ENCODE data around the gene CCL16. TPM values are rescaled to one million over a fixed set of nuclear protein-coding genes. Genes with fewer than 3 reads are reported as not detected.

CCL16 gene
- total RNA-seq, 1 donor = not detected

DNA sequence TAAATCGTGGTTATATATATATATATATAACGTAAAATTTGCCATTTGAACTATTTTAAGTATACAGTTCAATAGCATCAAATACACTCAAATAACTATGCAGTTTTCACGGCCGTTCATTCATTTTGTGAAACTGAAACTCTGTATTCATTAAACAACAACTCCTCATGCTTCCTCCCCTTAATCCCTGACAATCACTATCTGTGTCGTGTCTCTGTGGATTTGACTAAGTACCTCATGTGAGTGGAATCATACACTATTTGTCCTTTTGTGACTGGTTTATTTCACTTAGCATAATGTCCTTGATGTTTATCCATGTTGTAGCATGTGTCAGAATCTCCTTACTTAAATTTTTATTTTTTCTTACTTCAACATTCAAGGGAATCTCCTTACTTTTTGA, 33.6 kb upstream of the CCL16 start:
- no peak overlapping the region for H3K27ac ChIP-seq (ENCODE audit: low read depth, low read length)
- peaks cover 3% of the 10 kb centered on the region for H3K27me3 ChIP-seq (ENCODE audit: insufficient read depth, low read length)

DNA sequence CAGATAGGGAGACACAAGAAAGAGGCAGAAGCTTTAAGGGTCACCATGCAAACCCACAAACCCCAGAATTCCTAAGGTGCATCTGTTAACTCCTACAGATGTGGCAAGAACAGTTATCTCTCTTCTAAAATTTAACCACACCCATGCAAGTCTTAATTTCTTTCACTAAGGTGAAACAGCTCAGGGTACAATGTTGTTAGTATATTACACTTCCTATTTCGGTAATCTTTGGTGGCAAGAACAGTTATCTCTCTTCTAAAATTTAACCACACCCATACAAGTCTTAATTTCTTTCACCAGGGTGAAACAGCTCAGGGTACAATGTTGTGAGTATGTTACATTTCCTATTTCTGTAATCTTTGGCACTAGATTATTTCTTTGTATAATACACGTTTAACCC, 29.9 kb upstream of the CCL16 start:
- Histone ChIP-seq H3K36me3 (ENCODE audit: insufficient read depth, low read length) (no peaks in the 10 kb centered on the region), H3K27me3 (ENCODE audit: insufficient read depth, low read length) (peaks cover 6% of the 10 kb centered on the region), H3K4me3 (ENCODE audit: insufficient read depth, low read length) (no peak overlapping the region), H3K79me2 (ENCODE audit: insufficient read depth, low read length) (no peaks in the 10 kb centered on the region), H3K4me1 (ENCODE audit: insufficient read depth, low read length) (no peaks in the 10 kb centered on the region), H2AFZ (ENCODE audit: low read length) (no peak overlapping the region), H4K20me1 (ENCODE audit: insufficient read depth, low read length) (no peaks in the 10 kb centered on the region), H3K4me2 (ENCODE audit: insufficient read depth, low read length) (no peak overlapping the region), H3K9me3 (ENCODE audit: low read depth, low read length) (no peaks in the 10 kb centered on the region), H3K27ac (ENCODE audit: low read depth, low read length) (no peak overlapping the region)
- no peak for DNase-seq (ENCODE audit: insufficient read length, low spot score, missing footprints)
- TF ChIP-seq, protein P1, sequence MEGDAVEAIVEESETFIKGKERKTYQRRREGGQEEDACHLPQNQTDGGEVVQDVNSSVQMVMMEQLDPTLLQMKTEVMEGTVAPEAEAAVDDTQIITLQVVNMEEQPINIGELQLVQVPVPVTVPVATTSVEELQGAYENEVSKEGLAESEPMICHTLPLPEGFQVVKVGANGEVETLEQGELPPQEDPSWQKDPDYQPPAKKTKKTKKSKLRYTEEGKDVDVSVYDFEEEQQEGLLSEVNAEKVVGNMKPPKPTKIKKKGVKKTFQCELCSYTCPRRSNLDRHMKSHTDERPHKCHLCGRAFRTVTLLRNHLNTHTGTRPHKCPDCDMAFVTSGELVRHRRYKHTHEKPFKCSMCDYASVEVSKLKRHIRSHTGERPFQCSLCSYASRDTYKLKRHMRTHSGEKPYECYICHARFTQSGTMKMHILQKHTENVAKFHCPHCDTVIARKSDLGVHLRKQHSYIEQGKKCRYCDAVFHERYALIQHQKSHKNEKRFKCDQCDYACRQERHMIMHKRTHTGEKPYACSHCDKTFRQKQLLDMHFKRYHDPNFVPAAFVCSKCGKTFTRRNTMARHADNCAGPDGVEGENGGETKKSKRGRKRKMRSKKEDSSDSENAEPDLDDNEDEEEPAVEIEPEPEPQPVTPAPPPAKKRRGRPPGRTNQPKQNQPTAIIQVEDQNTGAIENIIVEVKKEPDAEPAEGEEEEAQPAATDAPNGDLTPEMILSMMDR (IDR thresholded peaks at IDR 0.05; ENCODE audit: extremely low read depth, low read depth, low read length) = no peak

More for the DNA sequence above, 33.6 kb upstream of the CCL16 start:
- no peak overlapping the region for H3K4me2 ChIP-seq (ENCODE audit: insufficient read depth, low read length)
- H3K79me2 ChIP-seq (ENCODE audit: insufficient read depth, low read length) = no peaks in the 10 kb centered on the region
- H2AFZ ChIP-seq (ENCODE audit: low read length) = no peak overlapping the region
- TF ChIP-seq, protein P1 (IDR thresholded peaks at IDR 0.05; ENCODE audit: extremely low read depth, low read depth, low read length) = no peak
- no peak for DNase-seq (ENCODE audit: insufficient read length, low spot score, missing footprints)
- no peaks in the 10 kb centered on the region for H4K20me1 ChIP-seq (ENCODE audit: insufficient read depth, low read length)
- no peaks in the 10 kb centered on the region for H3K9me3 ChIP-seq (ENCODE audit: low read depth, low read length)
- no peaks in the 10 kb centered on the region for H3K4me1 ChIP-seq (ENCODE audit: insufficient read depth, low read length)
- H3K4me3 ChIP-seq (ENCODE audit: insufficient read depth, low read length) = no peak overlapping the region
- no peaks in the 10 kb centered on the region for H3K36me3 ChIP-seq (ENCODE audit: insufficient read depth, low read length)

DNA sequence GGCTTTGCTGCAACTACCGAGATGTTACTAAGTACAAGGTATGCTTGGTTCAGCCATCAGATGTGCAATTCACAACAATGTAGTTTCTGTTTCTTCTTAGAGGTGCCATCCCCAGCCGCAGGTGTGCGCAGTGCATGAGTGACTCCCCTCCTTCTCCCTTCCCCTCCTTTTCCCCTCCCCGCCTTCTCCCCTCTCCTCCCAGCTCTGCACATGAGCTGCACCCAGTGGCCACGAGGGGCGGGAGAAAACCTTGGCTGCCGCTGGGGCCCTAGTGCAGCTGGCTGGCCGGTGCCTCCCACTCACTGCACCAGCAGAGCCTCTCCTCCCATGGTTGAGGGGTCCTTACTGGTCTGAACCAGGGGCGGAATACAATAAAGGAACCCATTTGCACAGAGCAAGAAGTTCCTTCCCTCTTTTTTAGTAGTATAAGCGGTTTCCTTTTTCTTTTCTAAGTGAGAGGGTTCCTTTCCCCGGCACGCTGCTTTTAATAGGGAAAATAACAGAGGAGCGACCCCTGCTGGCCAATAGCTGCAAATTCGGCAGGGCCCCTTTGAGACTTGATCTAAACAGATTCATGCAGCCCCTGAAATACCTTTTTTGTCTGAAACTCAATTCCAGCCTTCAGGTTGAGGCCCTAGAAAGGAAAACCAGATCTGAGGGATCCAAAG, 27.8 kb upstream of the CCL16 start:
- no peaks in the 10 kb centered on the region for H4K20me1 ChIP-seq (ENCODE audit: insufficient read depth, low read length)
- H2AFZ ChIP-seq (ENCODE audit: low read length) = no peak overlapping the region
- no peaks in the 10 kb centered on the region for H3K9me3 ChIP-seq (ENCODE audit: low read depth, low read length)
- no peaks in the 10 kb centered on the region for H3K36me3 ChIP-seq (ENCODE audit: insufficient read depth, low read length)
- H3K27ac ChIP-seq (ENCODE audit: low read depth, low read length) = no peak overlapping the region
- H3K79me2 ChIP-seq (ENCODE audit: insufficient read depth, low read length) = no peaks in the 10 kb centered on the region
- H3K4me2 ChIP-seq (ENCODE audit: insufficient read depth, low read length) = no peak overlapping the region
- DNase-seq (ENCODE audit: insufficient read length, low spot score, missing footprints) = peak; percentile 27
- no peak overlapping the region for H3K4me3 ChIP-seq (ENCODE audit: insufficient read depth, low read length)
- TF ChIP-seq, protein P1 (IDR thresholded peaks at IDR 0.05; ENCODE audit: extremely low read depth, low read depth, low read length) = peak; percentile 55
- H3K27me3 ChIP-seq (ENCODE audit: insufficient read depth, low read length) = peaks cover 6% of the 10 kb centered on the region
- no peaks in the 10 kb centered on the region for H3K4me1 ChIP-seq (ENCODE audit: insufficient read depth, low read length)

DNA sequence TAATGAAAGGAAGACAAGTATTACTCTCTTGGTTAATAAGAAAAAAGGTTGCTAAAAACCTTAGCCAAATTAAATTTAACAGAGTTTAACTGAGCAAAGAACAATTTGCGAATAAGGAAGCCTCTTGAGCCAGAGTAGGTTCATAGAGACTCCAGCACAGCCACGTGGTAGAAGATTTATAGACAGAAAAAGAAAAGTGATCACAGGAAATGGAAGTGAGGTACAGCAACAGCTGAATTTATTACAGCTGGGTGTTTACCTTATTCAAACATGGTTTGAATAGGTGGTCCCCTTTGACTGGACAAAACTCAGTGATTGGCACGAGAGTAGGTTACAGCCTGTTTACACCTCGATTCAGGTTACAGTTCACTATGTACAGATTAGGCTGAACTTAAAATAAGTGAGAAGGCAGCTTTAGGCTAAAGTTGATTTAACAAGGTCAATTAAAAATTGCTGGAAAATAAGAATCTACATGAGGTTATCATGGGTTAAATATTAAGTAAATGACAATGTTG, 23.4 kb upstream of the CCL16 start:
- Histone ChIP-seq H3K27ac (ENCODE audit: low read depth, low read length) (no peak overlapping the region), H3K36me3 (ENCODE audit: insufficient read depth, low read length) (no peaks in the 10 kb centered on the region), H3K4me3 (ENCODE audit: insufficient read depth, low read length) (no peak overlapping the region), H3K27me3 (ENCODE audit: insufficient read depth, low read length) (peaks cover 3% of the 10 kb centered on the region), H4K20me1 (ENCODE audit: insufficient read depth, low read length) (no peaks in the 10 kb centered on the region), H3K4me2 (ENCODE audit: insufficient read depth, low read length) (no peak overlapping the region), H2AFZ (ENCODE audit: low read length) (no peak overlapping the region), H3K79me2 (ENCODE audit: insufficient read depth, low read length) (no peaks in the 10 kb centered on the region), H3K9me3 (ENCODE audit: low read depth, low read length) (no peaks in the 10 kb centered on the region), H3K4me1 (ENCODE audit: insufficient read depth, low read length) (no peaks in the 10 kb centered on the region)
- DNase-seq (ENCODE audit: insufficient read length, low spot score, missing footprints) = no peak
- TF ChIP-seq, protein P1 (IDR thresholded peaks at IDR 0.05; ENCODE audit: extremely low read depth, low read depth, low read length) = no peak
